Astrocyte (in vitro differentiated cells and primary cell): ENCODE results near the gene CDK6. TPM values are rescaled to one million over a fixed set of nuclear protein-coding genes. Genes with fewer than 3 reads are reported as not detected.

Experiments
- DNase-seq: peaks from one replicate; pipeline ENCODE4 v3.0.0-alpha.2; 2010; ENCODE audit warnings: low read depth
- FAIRE-seq: peaks from 2 replicates; lab custom pipeline; 2011; peaks lifted over from hg19 to GRCh38; lab: Jason Lieb, UNC
- H2AFZ ChIP-seq: 2 replicates; pipeline ENCODE4 v1.6.0; 2012; ENCODE audit warnings: low read depth, low read length, inconsistent platforms
- H3K27ac ChIP-seq: 2 replicates; pipeline ENCODE4 v1.5.1; 2011; ENCODE audit warnings: low read depth, low read length, inconsistent platforms
- H3K27me3 ChIP-seq: 2 replicates; pipeline ENCODE4 v1.6.0; 2011; ENCODE audit warnings: low read length, inconsistent platforms; ENCODE audit not compliant: insufficient read depth
- H3K36me3 ChIP-seq: 2 replicates; pipeline ENCODE4 v1.5.1; 2011; ENCODE audit warnings: low read length, inconsistent platforms; ENCODE audit not compliant: insufficient read depth
- H3K4me1 ChIP-seq: 2 replicates; pipeline ENCODE4 v1.5.1; 2011; ENCODE audit warnings: low read length, inconsistent platforms; ENCODE audit not compliant: insufficient read depth
- H3K4me2 ChIP-seq: 2 replicates; pipeline ENCODE4 v1.6.0; 2012; ENCODE audit warnings: low read length, inconsistent platforms
- H3K4me3 ChIP-seq: 2 replicates; pipeline ENCODE4 v1.5.1; 2011; ENCODE audit warnings: low read depth, mild to moderate bottlenecking, low read length, inconsistent platforms; ENCODE audit not compliant: insufficient read depth
- H3K79me2 ChIP-seq: 2 replicates; pipeline ENCODE4 v1.6.0; 2012; ENCODE audit warnings: mild to moderate bottlenecking, low read length, inconsistent platforms; ENCODE audit not compliant: insufficient read depth
- H3K9ac ChIP-seq: 2 replicates; pipeline ENCODE4 v1.6.0; 2012; ENCODE audit warnings: mild to moderate bottlenecking, low read length, inconsistent platforms
- H3K9me3 ChIP-seq: 2 replicates; pipeline ENCODE4 v1.5.1; 2012; ENCODE audit warnings: low read depth, mild to moderate bottlenecking, low read length, inconsistent platforms; ENCODE audit not compliant: insufficient read depth
- H4K20me1 ChIP-seq: 2 replicates; pipeline ENCODE4 v1.6.0; 2012; ENCODE audit warnings: low read length, inconsistent platforms; ENCODE audit not compliant: insufficient read depth
- H3K27ac Mint-ChIP-seq: one replicate; pipeline ENCODE4 v1.8.0; 2021; ENCODE audit warnings: mild to moderate bottlenecking, mixed read lengths; ENCODE audit not compliant: unreplicated experiment
- H3K27me3 Mint-ChIP-seq: one replicate; pipeline ENCODE4 v1.8.0; 2021; ENCODE audit warnings: low read depth, mixed read lengths; ENCODE audit not compliant: unreplicated experiment
- H3K36me3 Mint-ChIP-seq: one replicate; pipeline ENCODE4 v1.8.0; 2021; ENCODE audit warnings: low read depth, mixed read lengths; ENCODE audit not compliant: unreplicated experiment
- H3K4me1 Mint-ChIP-seq: one replicate; pipeline ENCODE4 v1.8.0; 2021; ENCODE audit warnings: low read depth, mixed read lengths; ENCODE audit not compliant: unreplicated experiment
- H3K4me3 Mint-ChIP-seq: one replicate; pipeline ENCODE4 v1.8.0; 2021; ENCODE audit warnings: mild to moderate bottlenecking, moderate library complexity, mixed read lengths; ENCODE audit not compliant: unreplicated experiment
- H3K9me3 Mint-ChIP-seq: one replicate; pipeline ENCODE4 v1.8.0; 2021; ENCODE audit warnings: mild to moderate bottlenecking, mixed read lengths; ENCODE audit not compliant: unreplicated experiment
- EZH2 ChIP-seq: IDR thresholded peaks from 2 replicates; pipeline ENCODE4 v1.6.1; 2012; ENCODE audit warnings: mild to moderate bottlenecking, low read length, inconsistent platforms; ENCODE audit not compliant: insufficient read depth
- total RNA-seq: library from RNA; stranded (reverse); gene quantifications from 2 replicates; pipeline ENCODE4 v1.2.1, GENCODE V29; 2021
- TF ChIP-seq, protein P1 (sequence below): IDR thresholded peaks from 2 replicates; pipeline ENCODE4 v1.5.1; 2011; ENCODE audit warnings: low read depth, mild to moderate bottlenecking, inconsistent platforms, low read length, moderate library complexity; ENCODE audit not compliant: insufficient read depth

Gene CDK6
- total RNA-seq, 1 donor from 2014 or later = 160 TPM

GRCh38 chr7:92644406-92645113, 191.8 kb downstream of the CDK6 start:
- FAIRE-seq = no peak
- TF ChIP-seq, protein P1, sequence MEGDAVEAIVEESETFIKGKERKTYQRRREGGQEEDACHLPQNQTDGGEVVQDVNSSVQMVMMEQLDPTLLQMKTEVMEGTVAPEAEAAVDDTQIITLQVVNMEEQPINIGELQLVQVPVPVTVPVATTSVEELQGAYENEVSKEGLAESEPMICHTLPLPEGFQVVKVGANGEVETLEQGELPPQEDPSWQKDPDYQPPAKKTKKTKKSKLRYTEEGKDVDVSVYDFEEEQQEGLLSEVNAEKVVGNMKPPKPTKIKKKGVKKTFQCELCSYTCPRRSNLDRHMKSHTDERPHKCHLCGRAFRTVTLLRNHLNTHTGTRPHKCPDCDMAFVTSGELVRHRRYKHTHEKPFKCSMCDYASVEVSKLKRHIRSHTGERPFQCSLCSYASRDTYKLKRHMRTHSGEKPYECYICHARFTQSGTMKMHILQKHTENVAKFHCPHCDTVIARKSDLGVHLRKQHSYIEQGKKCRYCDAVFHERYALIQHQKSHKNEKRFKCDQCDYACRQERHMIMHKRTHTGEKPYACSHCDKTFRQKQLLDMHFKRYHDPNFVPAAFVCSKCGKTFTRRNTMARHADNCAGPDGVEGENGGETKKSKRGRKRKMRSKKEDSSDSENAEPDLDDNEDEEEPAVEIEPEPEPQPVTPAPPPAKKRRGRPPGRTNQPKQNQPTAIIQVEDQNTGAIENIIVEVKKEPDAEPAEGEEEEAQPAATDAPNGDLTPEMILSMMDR = no peak
- no peak for TF ChIP-seq EZH2
- Histone ChIP-seq H2AFZ (no peak overlapping the region), H3K27ac (peak overlapping the region; percentile 23), H3K27me3 (no peaks in the 10 kb centered on the region), H3K36me3 (no peaks in the 10 kb centered on the region), H3K4me3 (no peak overlapping the region), H3K9ac (no peak overlapping the region), H3K4me2 (no peak overlapping the region), H4K20me1 (peaks cover 11% of the 10 kb centered on the region), H3K79me2 (peaks cover 69% of the 10 kb centered on the region), H3K9me3 (no peaks in the 10 kb centered on the region), H3K4me1 (peaks cover 33% of the 10 kb centered on the region)
- no peaks in the 10 kb centered on the region for H3K36me3 Mint-ChIP-seq
- H3K9me3 Mint-ChIP-seq = no peaks in the 10 kb centered on the region
- no peak overlapping the region for H3K4me3 Mint-ChIP-seq
- DNase-seq = peak; percentile 34
- peaks cover 36% of the 10 kb centered on the region for H3K4me1 Mint-ChIP-seq
- H3K27me3 Mint-ChIP-seq = no peaks in the 10 kb centered on the region
- H3K27ac Mint-ChIP-seq = no peak overlapping the region

DNA sequence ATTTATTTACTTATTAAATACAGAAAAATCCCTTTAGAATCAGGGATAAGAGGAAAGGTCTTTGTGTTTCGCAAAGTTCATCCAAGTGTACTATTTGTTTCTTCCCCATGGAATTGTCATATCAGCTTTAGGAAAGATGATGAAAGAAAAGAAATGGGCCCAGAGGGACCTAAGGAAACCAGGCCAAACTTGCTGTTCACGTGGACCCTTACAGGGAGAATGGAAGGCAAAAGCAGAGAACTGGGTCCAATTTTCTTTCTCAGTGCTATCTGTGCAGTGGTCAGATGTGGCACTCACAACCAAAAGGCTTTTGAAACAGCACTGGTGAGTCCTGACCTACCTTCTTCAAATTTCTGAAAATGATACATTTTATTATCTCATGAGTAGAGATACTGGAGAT, 192.6 kb downstream of the CDK6 start:
- Mint-ChIP-seq H3K4me1 (peaks cover 39% of the 10 kb centered on the region), H3K9me3 (no peaks in the 10 kb centered on the region), H3K27ac (no peak overlapping the region), H3K36me3 (no peaks in the 10 kb centered on the region), H3K4me3 (no peak overlapping the region), H3K27me3 (no peaks in the 10 kb centered on the region)
- Histone ChIP-seq H3K79me2 (peaks cover 70% of the 10 kb centered on the region), H3K4me1 (peaks cover 36% of the 10 kb centered on the region), H3K9me3 (no peaks in the 10 kb centered on the region), H3K9ac (no peak overlapping the region), H2AFZ (no peak overlapping the region), H3K36me3 (no peaks in the 10 kb centered on the region), H3K4me3 (no peak overlapping the region), H3K4me2 (no peak overlapping the region), H3K27me3 (no peaks in the 10 kb centered on the region), H4K20me1 (peaks cover 11% of the 10 kb centered on the region), H3K27ac (no peak overlapping the region)
- no peak for FAIRE-seq
- DNase-seq = no peak
- TF ChIP-seq, protein P1 = no peak
- TF ChIP-seq EZH2 = no peak

DNA sequence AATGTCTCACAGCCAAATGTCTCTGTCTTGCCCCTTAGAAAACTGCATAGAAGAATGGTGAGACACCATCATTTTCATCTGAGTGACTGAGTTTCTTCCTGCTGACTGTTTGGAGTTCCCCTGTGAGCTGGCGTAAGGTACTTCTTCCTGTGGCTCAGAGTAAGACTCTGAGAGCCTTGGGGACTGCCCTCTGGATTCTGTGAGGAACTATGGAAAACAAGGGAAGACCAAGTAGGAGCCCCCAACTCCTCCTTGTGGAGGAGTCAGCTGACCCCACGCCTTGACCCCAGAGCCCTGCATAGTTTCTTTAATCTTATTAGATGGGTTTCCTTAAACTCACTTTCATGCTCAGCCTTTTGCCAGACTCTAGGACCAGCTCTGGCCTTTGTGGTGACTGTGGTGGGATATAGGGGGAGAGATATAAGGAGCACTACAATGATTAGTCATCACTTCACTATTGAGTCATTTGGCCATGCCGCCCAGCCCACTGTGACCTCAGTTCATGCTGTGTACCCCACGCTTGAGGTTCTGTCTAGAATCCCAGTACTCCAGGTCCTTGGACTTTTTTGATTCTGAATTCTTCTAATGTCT, 194.4 kb downstream of the CDK6 start:
- H2AFZ ChIP-seq = no peak overlapping the region
- H3K27ac ChIP-seq = peak overlapping the region; percentile 84
- FAIRE-seq (no peak), DNase-seq (peak; percentile 85)
- peaks cover 64% of the 10 kb centered on the region for H3K79me2 ChIP-seq
- H3K36me3 Mint-ChIP-seq = no peaks in the 10 kb centered on the region
- H3K9ac ChIP-seq = peak overlapping the region; percentile 54
- H3K36me3 ChIP-seq = no peaks in the 10 kb centered on the region
- H3K4me3 ChIP-seq = peak overlapping the region; percentile 30
- H3K27me3 ChIP-seq = no peaks in the 10 kb centered on the region
- peak overlapping the region; percentile 2 for H3K4me3 Mint-ChIP-seq
- H3K9me3 ChIP-seq = no peaks in the 10 kb centered on the region
- H3K4me1 Mint-ChIP-seq = peaks cover 35% of the 10 kb centered on the region
- H3K4me2 ChIP-seq = peak overlapping the region; percentile 71
- H3K4me1 ChIP-seq = peaks cover 36% of the 10 kb centered on the region
- H3K9me3 Mint-ChIP-seq = no peaks in the 10 kb centered on the region
- no peaks in the 10 kb centered on the region for H3K27me3 Mint-ChIP-seq
- TF ChIP-seq, protein P1 = no peak
- no peak for TF ChIP-seq EZH2
- peak overlapping the region; percentile 70 for H3K27ac Mint-ChIP-seq
- H4K20me1 ChIP-seq = no peaks in the 10 kb centered on the region
